ENCODE measurements around the gene HERC6.

- TF ChIP-seq CTCF (IDR thresholded peaks at IDR 0.05) (no peak), EZH2 (IDR thresholded peaks at IDR 0.05; ENCODE audit: borderline replicate concordance, insufficient read depth, low read depth, low read length, poor library complexity, severe bottlenecking) (no peak)
These were observed 36.1 kb downstream of the HERC6 start for GRCh38 chr4:88414755-88415154.
